ENCODE data around the gene GABRE. TPM values are rescaled to one million over a fixed set of nuclear protein-coding genes. Genes with fewer than 3 reads are reported as not detected.
"Not testable (repeated sequence)": the region's sequence is repeated elsewhere in the genome, so short reads cannot be mapped to it uniquely, and the experiment has no call there.

The GABRE gene
- total RNA-seq, 2 donors from 2014 or later = 19.2 to 24.4 TPM

GRCh38 chrX:151973060-151973661 is 1.3 kb downstream of the GABRE start:
- intact Hi-C loops (cut with DNase I) = no loop called here
- no peak for DNase-seq (ENCODE audit: low spot score)

- intact Hi-C loops (cut with DNase I) = no loop called here
- peak; percentile 93 for DNase-seq (ENCODE audit: low spot score)
These were observed 3.8 kb downstream of the GABRE start for GRCh38 chrX:151970661-151971060.

GRCh38 chrX:151970027-151970426 is 4.4 kb downstream of the GABRE start:
- no peak for DNase-seq (ENCODE audit: low spot score)
- intact Hi-C loops (cut with DNase I) = no loop called here

GRCh38 chrX:151966236-151966635 is 8.2 kb downstream of the GABRE start:
- DNase-seq (ENCODE audit: low spot score) = no peak
- intact Hi-C loops (cut with DNase I) = no loop called here

- DNase-seq (ENCODE audit: low spot score) = no peak
- intact Hi-C loops (cut with DNase I) = no loop called here
These were observed 12.4 kb downstream of the GABRE start for GRCh38 chrX:151962034-151962433.

GRCh38 chrX:151958101-151958500 is 16.4 kb downstream of the GABRE start:
- no peak for DNase-seq (ENCODE audit: low spot score)
- intact Hi-C loops (cut with DNase I) = no loop called here

- intact Hi-C loops (cut with DNase I) = no loop called here
These were observed 19.7 kb downstream of the GABRE start for GRCh38 chrX:151954730-151955129.

GRCh38 chrX:151938172-151938571 is 36.3 kb downstream of the GABRE start:
- no peak for DNase-seq (ENCODE audit: low spot score)
- intact Hi-C loops (cut with DNase I) = no loop called here

More at GRCh38 chrX:151954730-151955129, 19.7 kb downstream of the GABRE start:
- DNase-seq (ENCODE audit: low spot score) = no peak

GRCh38 chrX:151935358-151935757 is 39.1 kb downstream of the GABRE start:
- DNase-seq (ENCODE audit: low spot score) = no peak
- intact Hi-C loops (cut with DNase I) = no loop called here

GRCh38 chrX:151929126-151929525 is 45.4 kb downstream of the GABRE start:
- intact Hi-C loops (cut with DNase I) = no loop called here
- no peak for DNase-seq (ENCODE audit: low spot score)

GRCh38 chrX:151923648-151924047 is 50.8 kb downstream of the GABRE start:
- intact Hi-C loops (cut with DNase I) = no loop called here
- no peak for DNase-seq (ENCODE audit: low spot score)

- intact Hi-C loops (cut with DNase I) = no loop called here
- no peak for DNase-seq (ENCODE audit: low spot score)
These were observed 51.8 kb downstream of the GABRE start for GRCh38 chrX:151922692-151923091.

- intact Hi-C loops (cut with DNase I) = no loop called here
- no peak for DNase-seq (ENCODE audit: low spot score)
These were observed 52.6 kb downstream of the GABRE start for GRCh38 chrX:151921866-151922265.

GRCh38 chrX:151921292-151921691 is 53.2 kb downstream of the GABRE start:
- DNase-seq (ENCODE audit: low spot score) = no peak
- intact Hi-C loops (cut with DNase I) = no loop called here

GRCh38 chrX:151920530-151920929 is 53.9 kb downstream of the GABRE start:
- intact Hi-C loops (cut with DNase I) = no loop called here
- no peak for DNase-seq (ENCODE audit: low spot score)

- DNase-seq (ENCODE audit: low spot score) = no peak
- intact Hi-C loops (cut with DNase I) = no loop called here
These were observed 54.4 kb downstream of the GABRE start for GRCh38 chrX:151920101-151920500.

- DNase-seq (ENCODE audit: low spot score) = no peak
- intact Hi-C loops (cut with DNase I) = no loop called here
These were observed 54.9 kb downstream of the GABRE start for GRCh38 chrX:151919610-151920009.

GRCh38 chrX:151918736-151919135 is 55.7 kb downstream of the GABRE start:
- DNase-seq (ENCODE audit: low spot score); intact Hi-C loops (cut with DNase I): not testable (repeated sequence)

GRCh38 chrX:151912780-151913179 is 61.7 kb downstream of the GABRE start, which contains the start of gene MAGEA4:
Gene MAGEA4 (plus strand): TSS chrX:151912889. CDS start chrX:151923665, 10,776 bp downstream.
- intact Hi-C loops (cut with DNase I) = no loop called here
- no peak for DNase-seq (ENCODE audit: low spot score)

- no peak for DNase-seq (ENCODE audit: low spot score)
- intact Hi-C loops (cut with DNase I) = no loop called here
These were observed 62.3 kb downstream of the GABRE start for GRCh38 chrX:151912221-151912620.

GRCh38 chrX:151904989-151905388 is 69.5 kb downstream of the GABRE start:
- intact Hi-C loops (cut with DNase I) = no loop called here
- DNase-seq (ENCODE audit: low spot score) = no peak

Data from posterior vena cava (tissue), 2 donors.